Kidney epithelial cell (primary cell): Measurements from ENCODE around the gene SORBS1. TPM values are rescaled to one million over a fixed set of nuclear protein-coding genes. Genes with fewer than 3 reads are reported as not detected.

Experiments
- DNase-seq: peaks from one replicate; pipeline ENCODE4 v3.0.0-alpha.2; 2010; ENCODE audit warnings: low read depth
- H3K27me3 ChIP-seq: 2 replicates; pipeline ENCODE4 v1.6.0; 2011; ENCODE audit warnings: low read length; ENCODE audit not compliant: control insufficient read depth, insufficient read depth
- H3K36me3 ChIP-seq: 2 replicates; pipeline ENCODE4 v1.5.1; 2011; ENCODE audit warnings: low read length; ENCODE audit not compliant: control insufficient read depth, insufficient read depth
- H3K4me3 ChIP-seq: 2 replicates; pipeline ENCODE4 v1.5.1; 2011; ENCODE audit warnings: low read depth, mild to moderate bottlenecking, control low read depth, low read length
- total RNA-seq: library from RNA; depleted of rRNA; stranded (reverse); fragments of >200 nt; gene quantifications from 2 replicates; pipeline ENCODE4 v1.2.3, GENCODE V29; 2015
- TF ChIP-seq, protein P1 (sequence below): IDR thresholded peaks from 2 replicates; pipeline ENCODE4 v1.5.1; 2011; ENCODE audit warnings: mild to moderate bottlenecking, moderate library complexity, low read length, control low read depth, inconsistent platforms; ENCODE audit not compliant: insufficient read depth, poor library complexity, severe bottlenecking

The SORBS1 gene
- total RNA-seq, 1 donor from 2014 or later, result 4.9 TPM

DNA sequence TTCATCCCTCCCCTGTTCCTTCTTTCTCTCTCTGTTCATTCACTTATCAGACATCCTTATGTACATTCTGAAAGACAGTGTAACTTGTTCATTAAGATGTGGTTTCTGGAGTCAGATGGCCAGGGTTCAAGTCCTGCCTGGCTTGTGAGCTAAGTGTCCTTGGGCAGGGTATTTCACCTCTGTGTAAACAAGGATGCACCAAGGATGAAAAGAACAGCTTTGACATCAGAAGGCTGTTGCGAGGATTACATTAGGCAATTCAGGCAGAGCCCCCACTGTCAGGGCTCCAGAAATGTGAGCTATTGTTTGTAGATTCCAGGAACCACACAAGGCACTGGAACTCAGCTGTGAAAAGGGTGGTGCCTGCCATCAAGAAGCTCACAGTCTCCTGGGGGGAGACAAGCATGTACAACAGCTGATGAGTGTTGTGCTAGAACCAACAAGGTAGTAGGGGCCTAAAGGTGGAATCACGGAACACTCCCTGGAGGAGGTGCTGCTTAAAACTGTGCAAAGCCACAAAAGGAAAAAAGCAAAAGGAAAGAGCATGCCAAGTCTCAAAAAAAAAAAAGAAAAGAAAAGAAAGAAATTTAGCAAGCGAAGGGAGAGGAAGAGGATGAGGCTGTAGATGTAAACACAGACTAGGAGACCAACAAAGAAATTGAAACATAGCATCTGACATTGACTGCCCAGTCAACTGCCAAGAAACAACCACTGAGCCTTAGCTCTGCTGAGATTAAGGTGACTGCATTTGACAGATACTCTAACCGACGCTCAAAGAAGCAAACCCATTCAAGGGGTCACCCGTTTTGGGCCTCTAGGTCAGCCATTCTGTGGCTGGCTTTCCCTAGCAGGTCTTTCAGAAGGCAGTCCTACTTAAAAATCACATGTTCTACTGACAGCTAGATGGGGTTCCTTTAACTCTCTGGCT lies 282.8 kb downstream of the SORBS1 start:
- TF ChIP-seq, protein P1, sequence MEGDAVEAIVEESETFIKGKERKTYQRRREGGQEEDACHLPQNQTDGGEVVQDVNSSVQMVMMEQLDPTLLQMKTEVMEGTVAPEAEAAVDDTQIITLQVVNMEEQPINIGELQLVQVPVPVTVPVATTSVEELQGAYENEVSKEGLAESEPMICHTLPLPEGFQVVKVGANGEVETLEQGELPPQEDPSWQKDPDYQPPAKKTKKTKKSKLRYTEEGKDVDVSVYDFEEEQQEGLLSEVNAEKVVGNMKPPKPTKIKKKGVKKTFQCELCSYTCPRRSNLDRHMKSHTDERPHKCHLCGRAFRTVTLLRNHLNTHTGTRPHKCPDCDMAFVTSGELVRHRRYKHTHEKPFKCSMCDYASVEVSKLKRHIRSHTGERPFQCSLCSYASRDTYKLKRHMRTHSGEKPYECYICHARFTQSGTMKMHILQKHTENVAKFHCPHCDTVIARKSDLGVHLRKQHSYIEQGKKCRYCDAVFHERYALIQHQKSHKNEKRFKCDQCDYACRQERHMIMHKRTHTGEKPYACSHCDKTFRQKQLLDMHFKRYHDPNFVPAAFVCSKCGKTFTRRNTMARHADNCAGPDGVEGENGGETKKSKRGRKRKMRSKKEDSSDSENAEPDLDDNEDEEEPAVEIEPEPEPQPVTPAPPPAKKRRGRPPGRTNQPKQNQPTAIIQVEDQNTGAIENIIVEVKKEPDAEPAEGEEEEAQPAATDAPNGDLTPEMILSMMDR, result no peak

DNA sequence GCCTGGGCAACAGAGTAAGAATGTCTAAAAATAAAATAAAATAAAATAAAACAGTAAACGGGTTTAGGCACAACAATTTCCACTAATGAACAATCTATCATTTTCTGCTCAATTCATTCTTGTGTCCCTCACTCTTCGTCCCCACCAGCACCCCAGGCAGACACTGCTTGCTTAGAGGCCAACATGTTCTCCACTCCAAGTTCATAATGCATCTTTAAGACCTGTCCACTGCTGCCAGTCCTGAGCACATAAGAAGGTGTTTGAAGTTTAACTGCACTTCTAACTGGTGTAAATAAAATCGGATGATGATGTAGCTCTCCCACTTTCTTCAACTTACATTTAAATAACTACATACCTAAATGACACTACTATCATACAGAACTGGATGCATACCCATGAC lies 283.6 kb downstream of the SORBS1 start:
- no peak overlapping the region for H3K4me3 ChIP-seq
- TF ChIP-seq, protein P1, result no peak
- H3K27me3 ChIP-seq, result no peaks in the 10 kb centered on the region
- no peaks in the 10 kb centered on the region for H3K36me3 ChIP-seq
- no peak for DNase-seq

More for the DNA sequence above, 282.8 kb downstream of the SORBS1 start:
- no peak overlapping the region for H3K4me3 ChIP-seq
- no peaks in the 10 kb centered on the region for H3K36me3 ChIP-seq
- H3K27me3 ChIP-seq, result no peaks in the 10 kb centered on the region
- no peak for DNase-seq

DNA sequence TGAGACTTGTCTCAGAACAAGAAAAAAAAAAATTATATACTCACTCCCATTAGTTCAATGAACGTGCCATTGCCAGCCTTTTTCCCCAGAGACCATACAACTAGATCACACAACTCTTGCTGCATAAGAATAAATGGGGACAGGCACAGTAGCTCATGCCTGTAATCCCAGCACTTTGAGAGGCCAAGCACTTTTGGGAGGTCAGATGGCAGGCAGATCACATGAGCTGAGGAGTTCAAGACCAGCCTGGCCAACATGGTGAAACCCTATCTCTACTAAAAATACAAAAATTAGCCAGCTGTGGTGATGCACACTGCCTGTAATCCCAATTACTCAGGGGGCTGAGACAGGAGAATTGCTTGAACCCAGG lies 284.0 kb downstream of the SORBS1 start:
- no peaks in the 10 kb centered on the region for H3K27me3 ChIP-seq
- no peaks in the 10 kb centered on the region for H3K36me3 ChIP-seq
- DNase-seq, result no peak
- H3K4me3 ChIP-seq, result no peak overlapping the region
- TF ChIP-seq, protein P1, result no peak

DNA sequence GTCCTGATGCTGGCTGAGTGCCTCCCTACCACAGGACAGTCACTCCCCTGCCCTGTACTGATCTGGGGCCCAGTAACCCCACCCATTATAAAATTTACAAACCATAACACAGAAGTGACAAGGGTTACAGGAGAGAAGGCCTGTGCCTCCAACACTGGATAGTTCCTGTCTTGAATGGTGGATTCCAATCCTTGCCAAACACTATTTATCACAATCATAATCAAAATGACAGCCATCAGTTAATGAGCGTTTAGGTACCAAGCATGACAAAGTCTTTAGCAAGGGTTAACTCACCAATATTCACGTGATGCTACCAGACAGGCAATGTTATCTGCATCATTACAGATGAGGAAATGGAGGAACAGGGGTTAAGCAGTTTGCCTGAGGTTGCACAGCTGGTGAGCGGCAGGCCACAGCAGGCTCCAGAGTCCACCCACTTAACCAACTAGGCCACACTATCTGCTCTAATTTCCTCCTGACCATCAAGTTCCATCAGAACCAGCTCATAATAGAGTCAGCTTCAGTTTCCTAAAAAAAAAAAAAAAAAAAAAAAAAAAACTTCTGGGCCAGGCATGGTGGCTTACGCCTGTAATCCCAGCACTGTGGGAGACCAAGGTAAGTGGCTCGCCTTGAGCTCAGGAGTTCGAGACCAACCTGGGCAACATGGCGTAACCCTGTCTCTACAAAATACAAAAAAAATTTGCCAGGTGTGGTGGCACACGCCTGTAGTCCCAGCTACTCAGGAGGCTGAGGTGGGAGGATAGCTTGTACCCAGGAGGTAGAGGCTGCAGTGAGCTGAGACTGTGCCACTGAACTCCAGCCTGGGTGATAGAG lies 284.6 kb downstream of the SORBS1 start:
- H3K4me3 ChIP-seq, result no peak overlapping the region
- no peak for DNase-seq
- H3K27me3 ChIP-seq, result no peaks in the 10 kb centered on the region
- H3K36me3 ChIP-seq, result no peaks in the 10 kb centered on the region
- TF ChIP-seq, protein P1, result no peak

DNA sequence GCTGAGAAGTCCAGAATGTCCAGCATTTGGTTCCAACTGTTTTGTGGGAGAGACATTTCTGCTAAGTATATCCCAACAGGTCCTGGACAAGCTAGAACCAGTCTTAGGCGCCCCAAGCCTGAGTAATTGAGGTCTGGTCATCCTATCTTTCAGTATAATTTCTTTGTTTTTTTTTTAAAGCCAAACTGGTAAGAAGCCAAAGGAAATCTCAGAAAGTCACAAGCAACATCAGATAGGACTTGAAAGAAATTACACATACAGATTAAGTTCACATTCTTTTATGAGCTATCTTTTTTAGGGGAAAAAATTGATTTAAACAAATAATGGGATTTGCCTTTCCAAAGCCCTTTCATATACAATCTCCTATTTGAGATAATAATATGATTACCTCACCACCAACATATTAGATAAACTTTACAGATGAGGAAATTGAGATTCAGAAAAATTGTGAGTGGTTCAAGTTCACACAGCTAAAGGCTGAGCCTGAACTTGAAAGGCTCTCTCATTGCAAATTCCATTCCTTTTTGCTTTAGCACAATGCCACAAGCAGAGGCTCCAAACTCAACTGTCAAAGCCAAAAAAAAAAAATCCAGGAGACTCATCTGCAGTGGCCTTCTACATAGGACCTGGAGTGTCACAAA lies 285.3 kb downstream of the SORBS1 start:
- DNase-seq, result no peak
- no peaks in the 10 kb centered on the region for H3K36me3 ChIP-seq
- H3K4me3 ChIP-seq, result no peak overlapping the region
- TF ChIP-seq, protein P1, result no peak
- H3K27me3 ChIP-seq, result no peaks in the 10 kb centered on the region
